Activated T-helper 17 cell treated with anti-CD3 and anti-CD28 coated beads, Interleukin-2, amount 50 U/mL, for 72 hours (primary cell): ENCODE data around the gene PLEKHM3. TPM values are rescaled to one million over a fixed set of nuclear protein-coding genes. Genes with fewer than 3 reads are reported as not detected.

ENCODE experiments used
- ATAC-seq: fragments of 150-1000 bp; cut with Tn5 transposase; replicated peaks from 2 replicates; pipeline ENCODE4 v1.10.0; 2021; ENCODE audit warnings: mild to moderate bottlenecking, moderate library complexity
- H3K27ac Mint-ChIP-seq: one replicate; pipeline ENCODE4 v1.8.0; 2022; ENCODE audit warnings: mixed read lengths
- H3K27me3 Mint-ChIP-seq: one replicate; pipeline ENCODE4 v1.8.0; 2022; ENCODE audit warnings: mixed read lengths
- H3K36me3 Mint-ChIP-seq: one replicate; pipeline ENCODE4 v1.8.0; 2022; ENCODE audit warnings: low read depth, mild to moderate bottlenecking, mixed read lengths
- H3K4me1 Mint-ChIP-seq: one replicate; pipeline ENCODE4 v1.8.0; 2022; ENCODE audit warnings: mixed read lengths
- H3K4me3 Mint-ChIP-seq: one replicate; pipeline ENCODE4 v1.8.0; 2022; ENCODE audit warnings: mild to moderate bottlenecking, mixed read lengths
- H3K9me3 Mint-ChIP-seq: one replicate; pipeline ENCODE4 v1.8.0; 2022; ENCODE audit warnings: mixed read lengths
- total RNA-seq, 2 donors: library from RNA; stranded (reverse); gene quantifications; one replicate each; pipeline ENCODE4 v1.2.3, GENCODE V29; 2022

PLEKHM3 gene
- total RNA-seq, 2 donors from 2014 or later: 3.2 to 5.3 TPM

DNA sequence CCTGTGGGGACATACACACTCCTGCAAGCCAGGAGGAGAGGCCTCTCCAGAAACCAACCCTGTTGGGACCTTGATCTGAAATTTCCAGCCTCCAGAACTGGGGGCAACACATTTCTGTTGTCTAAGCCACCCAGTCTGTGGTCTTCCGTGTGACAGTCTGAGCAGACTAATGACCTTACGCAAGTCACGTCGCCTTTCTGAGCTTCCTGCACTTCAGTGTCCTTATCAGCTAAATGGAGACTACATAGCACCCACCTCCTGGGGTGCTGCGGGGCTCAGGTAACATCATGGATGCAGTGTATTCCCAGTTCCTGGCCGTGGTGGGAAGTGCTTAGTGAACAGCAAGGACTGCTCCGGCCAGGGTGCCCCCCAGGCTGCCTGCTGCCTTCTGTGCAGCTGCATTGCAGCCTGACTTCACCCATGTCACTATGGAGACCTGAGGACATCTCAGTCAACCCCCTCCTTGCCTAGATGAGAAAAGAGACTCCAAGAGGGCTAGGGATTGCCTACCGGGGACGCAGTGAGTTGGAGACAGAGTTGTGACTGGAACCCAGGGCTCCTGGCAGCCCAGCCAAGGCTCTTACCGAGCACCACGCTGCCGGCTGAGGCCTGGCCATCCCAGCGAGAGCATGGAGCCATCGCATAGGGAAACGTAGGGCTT is 194.4 kb downstream of the PLEKHM3 start:
- Mint-ChIP-seq H3K4me1 (peaks cover 5% of the 10 kb centered on the region), H3K27ac (no peak overlapping the region), H3K36me3 (peaks cover 22% of the 10 kb centered on the region), H3K4me3 (no peak overlapping the region), H3K27me3 (no peaks in the 10 kb centered on the region), H3K9me3 (no peaks in the 10 kb centered on the region)
- no peak for ATAC-seq

DNA sequence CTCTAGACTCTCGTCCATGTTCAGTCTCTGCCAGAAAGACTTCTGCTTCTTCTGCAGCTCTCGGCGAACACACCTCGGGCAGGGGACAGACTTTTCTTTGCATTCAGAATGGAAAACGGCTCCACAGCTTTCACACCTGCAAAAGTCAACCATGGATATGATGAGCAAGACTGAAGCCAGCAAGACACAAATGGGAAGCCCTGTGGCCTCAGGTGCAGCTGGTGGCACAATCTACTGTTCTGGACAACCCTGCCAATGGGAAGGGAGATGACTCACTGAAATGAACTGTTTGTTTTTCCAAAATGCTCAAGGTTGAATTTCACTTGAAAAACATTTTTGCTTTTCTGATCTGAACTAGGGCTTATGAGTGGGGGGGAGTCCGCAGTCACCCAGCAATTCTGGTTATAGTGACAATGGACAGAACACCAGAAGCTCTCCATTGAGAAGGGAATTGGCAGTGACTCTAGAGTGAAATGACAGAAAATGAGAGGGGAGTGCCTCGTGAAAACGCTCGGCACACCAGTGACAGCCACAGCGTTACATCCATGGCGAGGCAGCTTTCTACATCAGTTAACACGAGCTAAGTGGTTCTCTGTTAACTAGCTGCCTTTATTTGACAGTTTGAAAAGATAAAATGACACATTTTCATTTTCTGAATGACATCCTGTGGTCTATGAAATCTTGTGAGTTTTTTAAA is 196.8 kb downstream of the PLEKHM3 start:
- Mint-ChIP-seq H3K27ac (no peak overlapping the region), H3K9me3 (no peaks in the 10 kb centered on the region), H3K4me1 (peaks cover 5% of the 10 kb centered on the region), H3K27me3 (no peaks in the 10 kb centered on the region), H3K36me3 (peaks cover 32% of the 10 kb centered on the region), H3K4me3 (no peak overlapping the region)
- ATAC-seq: no peak

DNA sequence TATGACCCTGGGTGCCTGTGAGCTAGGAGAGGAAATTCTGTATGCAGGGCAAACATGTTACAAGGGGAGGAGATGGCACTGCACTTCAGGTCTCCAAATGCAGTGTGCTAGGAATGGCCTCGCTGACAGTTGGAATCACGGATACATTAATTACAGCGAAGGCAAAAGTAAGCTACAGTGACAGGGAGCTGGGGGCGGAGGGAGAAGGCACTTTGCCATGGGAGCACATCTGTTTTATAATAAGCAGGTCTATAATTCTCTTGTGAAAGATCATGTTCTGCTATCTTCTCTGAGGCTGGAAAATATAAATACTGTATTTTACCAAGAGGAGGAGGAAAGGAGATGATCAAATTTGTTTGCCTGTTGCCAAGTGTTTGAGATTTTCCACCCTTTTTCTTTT is 199.3 kb downstream of the PLEKHM3 start:
- ATAC-seq: no peak
- Mint-ChIP-seq H3K27ac (no peak overlapping the region), H3K9me3 (no peaks in the 10 kb centered on the region), H3K4me3 (no peak overlapping the region), H3K36me3 (peaks cover 32% of the 10 kb centered on the region), H3K4me1 (no peaks in the 10 kb centered on the region), H3K27me3 (no peaks in the 10 kb centered on the region)

DNA sequence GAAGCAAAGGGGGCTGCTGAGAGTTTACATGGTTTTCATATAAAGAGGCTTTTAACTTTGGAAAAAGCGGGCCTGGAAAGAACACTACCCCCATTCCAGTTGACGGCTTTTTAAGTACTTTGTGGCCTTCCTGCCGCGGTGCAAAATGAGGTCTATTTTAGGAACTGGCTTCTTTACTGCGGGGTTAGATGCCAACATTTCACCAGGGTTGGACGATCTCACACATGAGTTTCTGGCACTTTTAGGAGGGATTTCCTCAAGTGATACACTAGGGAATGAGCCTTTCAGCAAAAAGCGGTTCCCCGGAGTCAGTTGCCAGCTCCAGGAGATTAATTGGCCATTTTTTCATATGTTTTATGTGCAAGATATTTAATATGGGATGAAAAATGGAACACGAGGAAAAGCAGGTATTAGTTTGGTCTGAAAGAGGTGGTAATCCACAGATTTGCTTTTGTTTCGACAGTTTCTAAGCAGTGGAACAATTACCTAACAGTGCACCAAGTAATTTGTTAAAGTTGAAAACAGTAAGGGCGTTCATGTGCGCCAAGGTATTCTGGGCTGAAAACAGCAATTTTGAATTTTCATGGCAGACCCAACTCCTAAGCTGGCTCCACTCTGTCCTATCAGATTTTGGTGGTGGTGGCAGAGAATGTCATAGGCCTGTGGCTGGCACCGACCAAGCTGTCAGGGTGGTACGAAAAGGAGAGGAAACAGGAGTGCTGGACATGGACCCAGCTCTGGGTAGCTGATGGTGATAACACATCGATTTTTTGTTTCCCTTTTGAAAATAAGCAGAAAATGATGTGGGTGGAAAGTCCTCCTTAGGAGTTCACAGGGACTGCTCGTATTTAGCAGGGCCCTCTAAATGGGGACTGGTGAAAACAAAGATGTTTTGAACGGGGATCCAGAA is 200.0 kb downstream of the PLEKHM3 start:
- H3K27me3 Mint-ChIP-seq: no peaks in the 10 kb centered on the region
- no peak overlapping the region for H3K4me3 Mint-ChIP-seq
- H3K4me1 Mint-ChIP-seq: no peaks in the 10 kb centered on the region
- no peaks in the 10 kb centered on the region for H3K9me3 Mint-ChIP-seq
- ATAC-seq: no peak
- peaks cover 32% of the 10 kb centered on the region for H3K36me3 Mint-ChIP-seq
- no peak overlapping the region for H3K27ac Mint-ChIP-seq

DNA sequence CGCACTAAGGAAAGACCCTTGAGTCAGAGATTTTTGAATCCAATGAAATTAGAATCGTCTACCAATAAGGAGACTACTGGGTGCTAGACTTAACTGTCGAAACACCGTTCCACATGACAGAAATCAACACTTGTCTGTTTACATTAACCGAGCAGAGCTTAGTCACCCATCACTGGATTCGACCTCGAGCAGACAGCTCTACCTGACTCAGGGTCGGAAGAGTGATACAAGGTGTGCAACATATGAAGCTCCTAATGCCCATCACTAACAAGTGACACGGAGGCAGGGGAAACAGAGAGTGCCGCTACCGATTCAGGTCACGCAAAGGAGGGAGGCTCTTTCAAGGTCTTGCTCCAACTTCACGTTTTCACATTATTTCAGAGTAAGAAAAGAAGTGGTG is 201.5 kb downstream of the PLEKHM3 start:
- peaks cover 32% of the 10 kb centered on the region for H3K36me3 Mint-ChIP-seq
- no peak overlapping the region for H3K4me3 Mint-ChIP-seq
- no peak overlapping the region for H3K27ac Mint-ChIP-seq
- no peak for ATAC-seq
- no peaks in the 10 kb centered on the region for H3K4me1 Mint-ChIP-seq
- no peaks in the 10 kb centered on the region for H3K9me3 Mint-ChIP-seq
- no peaks in the 10 kb centered on the region for H3K27me3 Mint-ChIP-seq

DNA sequence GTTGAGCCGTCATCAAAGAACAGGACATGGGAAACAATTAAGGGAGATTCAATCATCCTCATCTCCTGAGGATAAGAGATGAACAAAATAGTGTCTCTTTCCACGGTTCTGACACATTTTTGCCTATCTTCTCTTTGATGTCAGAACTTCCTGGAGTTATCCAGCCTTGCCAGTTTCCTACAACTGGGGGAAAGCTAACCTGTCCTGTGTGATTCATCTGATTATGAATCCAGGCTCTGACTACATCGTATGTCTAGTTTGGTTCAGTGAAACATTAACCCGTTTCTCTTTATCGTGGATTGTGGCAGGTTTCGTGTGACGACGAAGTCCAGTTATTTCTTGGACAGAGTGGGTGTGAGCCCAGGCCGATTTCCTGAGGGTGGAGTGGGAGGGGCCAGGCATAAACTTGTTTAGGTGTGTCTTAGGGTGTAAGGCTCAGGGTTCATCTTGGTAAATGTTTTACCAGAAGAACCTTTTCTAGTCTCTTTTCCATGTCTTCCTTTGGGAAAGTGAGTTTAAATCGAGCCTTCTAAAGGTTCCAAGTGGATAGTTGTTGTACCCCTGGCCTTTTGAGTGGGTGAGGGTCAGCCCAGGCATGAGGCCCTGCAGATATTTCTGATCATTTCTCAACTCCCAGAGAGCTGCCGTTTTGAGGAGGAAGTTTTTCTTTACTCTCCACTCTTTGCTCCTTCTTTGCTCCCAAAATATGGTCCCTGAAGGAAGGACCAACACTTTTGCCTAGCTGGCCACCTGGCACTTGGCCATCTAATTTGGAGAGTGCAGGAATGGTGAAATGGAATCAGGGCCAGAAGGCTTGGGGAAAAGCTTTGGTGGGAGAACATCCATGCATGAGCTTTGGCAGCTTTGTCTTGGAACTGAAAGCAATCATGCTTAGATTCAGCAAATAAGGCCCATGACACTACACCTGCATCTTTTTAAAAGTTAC is 205.2 kb downstream of the PLEKHM3 start:
- Mint-ChIP-seq H3K4me1 (no peaks in the 10 kb centered on the region), H3K4me3 (no peak overlapping the region), H3K36me3 (peaks cover 10% of the 10 kb centered on the region), H3K27ac (no peak overlapping the region), H3K27me3 (no peaks in the 10 kb centered on the region), H3K9me3 (no peaks in the 10 kb centered on the region)
- no peak for ATAC-seq

DNA sequence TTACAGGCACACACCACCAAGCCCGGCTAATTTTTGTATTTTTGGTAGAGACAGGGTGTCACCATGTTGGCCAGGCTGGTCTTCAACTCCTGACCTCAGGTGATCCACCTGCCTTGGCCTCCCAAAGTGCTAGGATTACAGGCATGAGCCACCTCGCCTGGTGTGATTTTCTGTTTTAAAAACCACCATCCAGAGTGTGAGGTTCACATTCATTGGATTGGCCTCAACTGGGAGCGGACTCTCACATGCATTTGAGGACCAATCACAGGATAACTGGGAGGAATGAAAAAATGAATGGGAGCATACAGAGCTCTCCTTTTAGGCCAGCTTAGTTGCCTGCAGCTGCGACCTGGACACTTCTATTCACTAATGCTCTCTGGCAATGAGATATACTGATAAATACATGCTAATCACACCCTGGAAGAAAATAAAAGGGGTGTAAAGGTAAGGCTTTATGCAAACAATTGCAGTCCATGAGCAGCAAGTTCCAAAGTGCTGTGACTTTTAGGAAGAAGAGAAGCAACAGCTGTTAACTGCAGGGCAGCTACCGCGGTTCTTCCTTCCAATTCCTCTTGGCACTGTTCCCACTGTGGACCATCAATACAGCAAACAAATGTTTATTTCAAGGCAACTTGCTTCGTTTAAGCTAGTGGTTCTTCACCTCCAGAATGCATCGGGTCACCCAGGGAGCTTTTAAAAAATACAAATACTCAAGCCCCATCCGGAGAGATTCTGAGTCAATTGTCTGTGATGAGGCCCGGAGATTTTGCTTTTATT is 206.1 kb downstream of the PLEKHM3 start:
- Mint-ChIP-seq H3K4me3 (no peak overlapping the region), H3K9me3 (no peaks in the 10 kb centered on the region), H3K27ac (no peak overlapping the region), H3K27me3 (no peaks in the 10 kb centered on the region), H3K4me1 (no peaks in the 10 kb centered on the region), H3K36me3 (peaks cover 6% of the 10 kb centered on the region)
- no peak for ATAC-seq

DNA sequence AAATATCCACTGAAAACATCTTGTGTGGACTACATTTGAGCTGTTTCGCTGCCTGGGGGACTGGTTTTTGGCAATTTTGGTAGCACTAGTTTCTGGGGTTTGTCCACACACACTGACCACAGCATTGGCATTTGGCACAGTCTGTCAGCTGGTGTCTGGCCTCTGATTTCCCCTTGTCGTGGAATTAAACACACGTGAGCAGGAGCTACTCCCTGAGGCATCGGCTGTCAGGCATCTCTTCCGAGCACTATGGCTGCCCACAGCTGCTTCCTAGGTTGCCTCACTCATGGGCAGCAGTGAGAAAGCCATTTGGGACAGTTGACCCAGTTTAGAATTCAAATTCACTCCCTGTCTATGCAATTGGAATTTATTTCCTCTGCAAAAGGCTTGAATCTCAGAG is 208.8 kb downstream of the PLEKHM3 start:
- H3K27ac Mint-ChIP-seq: no peak overlapping the region
- H3K4me3 Mint-ChIP-seq: no peak overlapping the region
- H3K36me3 Mint-ChIP-seq: no peaks in the 10 kb centered on the region
- H3K27me3 Mint-ChIP-seq: no peaks in the 10 kb centered on the region
- ATAC-seq: no peak
- H3K9me3 Mint-ChIP-seq: no peaks in the 10 kb centered on the region
- H3K4me1 Mint-ChIP-seq: no peaks in the 10 kb centered on the region

DNA sequence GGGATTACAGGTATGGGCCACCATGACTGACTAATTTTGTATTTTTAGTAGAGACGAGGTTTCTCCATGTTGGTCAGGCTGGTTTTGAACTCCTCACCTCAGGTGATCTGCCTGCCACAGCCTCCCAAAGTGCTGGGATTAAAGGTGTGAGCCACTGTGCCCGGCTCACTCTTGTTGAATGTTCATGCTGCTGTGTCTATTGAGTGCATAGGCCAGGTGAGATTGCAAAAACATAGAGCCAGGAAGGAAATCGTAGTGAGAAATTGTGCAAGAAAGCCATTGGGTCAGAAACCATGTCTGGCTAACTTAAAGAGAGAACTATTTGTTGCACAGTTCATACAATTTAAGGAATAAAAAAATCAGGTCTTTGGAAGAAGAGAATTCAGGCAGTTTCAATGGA is 210.1 kb downstream of the PLEKHM3 start:
- Mint-ChIP-seq H3K27ac (no peak overlapping the region), H3K4me3 (no peak overlapping the region), H3K4me1 (no peaks in the 10 kb centered on the region), H3K27me3 (no peaks in the 10 kb centered on the region), H3K36me3 (no peaks in the 10 kb centered on the region), H3K9me3 (no peaks in the 10 kb centered on the region)
- no peak for ATAC-seq

DNA sequence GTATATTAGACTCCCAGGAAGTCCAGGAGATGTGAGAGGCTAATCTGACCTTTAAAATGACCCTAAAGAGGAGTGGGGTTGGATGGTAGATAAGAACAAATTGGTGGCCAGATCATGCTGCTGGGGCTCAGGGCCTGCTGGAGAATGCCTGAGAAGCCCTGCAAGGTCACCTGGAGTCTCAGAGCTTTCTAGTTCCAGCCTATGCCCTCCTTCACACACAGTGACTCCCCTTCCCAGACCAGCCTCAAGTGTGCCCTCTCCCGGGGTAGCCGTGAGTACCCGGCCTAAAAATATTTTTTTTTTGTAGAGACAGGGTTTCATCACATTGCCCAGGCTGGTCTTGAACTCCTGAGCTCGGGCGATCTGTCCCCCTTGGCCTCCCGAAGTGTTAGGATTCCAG is 211.4 kb downstream of the PLEKHM3 start:
- Mint-ChIP-seq H3K4me3 (no peak overlapping the region), H3K27ac (no peak overlapping the region), H3K9me3 (no peaks in the 10 kb centered on the region), H3K36me3 (no peaks in the 10 kb centered on the region), H3K27me3 (peaks cover 3% of the 10 kb centered on the region), H3K4me1 (no peaks in the 10 kb centered on the region)
- ATAC-seq: no peak

DNA sequence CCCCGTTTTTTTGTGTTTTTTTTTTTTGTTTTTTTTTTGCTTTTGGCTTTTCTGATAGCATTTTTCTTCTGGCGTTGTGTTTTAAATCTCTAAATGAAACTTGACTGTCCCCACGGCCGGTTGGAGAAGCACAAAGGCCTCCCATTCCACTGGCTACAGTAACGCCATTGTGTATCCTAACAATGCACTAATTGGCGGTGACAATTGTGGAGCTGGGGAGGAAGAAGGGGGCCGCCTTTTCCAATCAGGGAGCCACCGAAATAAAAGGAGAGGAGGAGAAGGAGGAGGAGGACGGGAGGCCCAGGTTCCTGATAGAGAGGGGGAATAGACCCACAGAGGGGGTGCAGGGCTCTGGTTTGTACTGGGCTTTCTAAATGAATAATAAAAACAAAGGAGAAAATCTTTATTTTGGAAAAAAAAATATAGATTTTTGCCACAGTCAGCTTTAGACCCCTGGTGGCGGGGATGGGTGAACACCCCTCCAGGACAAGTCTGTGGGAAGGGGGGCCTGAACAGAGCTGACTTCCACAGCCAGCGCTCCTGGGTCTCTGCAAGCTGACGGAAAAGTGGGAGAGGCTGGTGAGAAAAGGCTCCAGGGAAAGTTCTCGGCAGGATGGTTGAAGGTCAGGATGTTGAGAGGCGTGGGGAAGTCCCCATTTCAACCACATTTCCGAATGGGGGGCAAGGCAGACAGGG is 212.0 kb downstream of the PLEKHM3 start:
- ATAC-seq: no peak
- H3K4me1 Mint-ChIP-seq: no peaks in the 10 kb centered on the region
- peaks cover 5% of the 10 kb centered on the region for H3K27me3 Mint-ChIP-seq
- no peaks in the 10 kb centered on the region for H3K36me3 Mint-ChIP-seq
- H3K27ac Mint-ChIP-seq: no peak overlapping the region
- H3K4me3 Mint-ChIP-seq: no peak overlapping the region
- no peaks in the 10 kb centered on the region for H3K9me3 Mint-ChIP-seq

DNA sequence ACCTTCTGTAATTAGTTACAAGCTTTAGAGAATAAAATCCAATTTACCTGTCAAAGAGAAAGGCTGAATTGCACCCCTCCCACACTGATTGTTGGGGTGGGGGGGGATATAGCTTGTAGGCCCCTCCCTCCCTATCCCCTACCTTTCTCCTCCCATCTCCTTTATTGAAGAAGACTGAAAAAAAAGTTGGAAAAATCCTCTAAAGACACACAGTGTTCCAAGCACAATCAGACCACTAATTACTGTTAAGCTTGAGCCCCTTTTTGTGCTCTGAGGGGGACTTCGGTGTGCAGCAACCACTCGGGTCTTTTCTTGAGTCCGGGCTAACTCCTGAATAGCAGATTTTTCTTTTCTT is 212.6 kb downstream of the PLEKHM3 start:
- Mint-ChIP-seq H3K36me3 (no peaks in the 10 kb centered on the region), H3K4me3 (no peak overlapping the region), H3K27me3 (peaks cover 5% of the 10 kb centered on the region), H3K9me3 (no peaks in the 10 kb centered on the region), H3K27ac (no peak overlapping the region), H3K4me1 (peaks cover under 1% of the 10 kb centered on the region)
- no peak for ATAC-seq

DNA sequence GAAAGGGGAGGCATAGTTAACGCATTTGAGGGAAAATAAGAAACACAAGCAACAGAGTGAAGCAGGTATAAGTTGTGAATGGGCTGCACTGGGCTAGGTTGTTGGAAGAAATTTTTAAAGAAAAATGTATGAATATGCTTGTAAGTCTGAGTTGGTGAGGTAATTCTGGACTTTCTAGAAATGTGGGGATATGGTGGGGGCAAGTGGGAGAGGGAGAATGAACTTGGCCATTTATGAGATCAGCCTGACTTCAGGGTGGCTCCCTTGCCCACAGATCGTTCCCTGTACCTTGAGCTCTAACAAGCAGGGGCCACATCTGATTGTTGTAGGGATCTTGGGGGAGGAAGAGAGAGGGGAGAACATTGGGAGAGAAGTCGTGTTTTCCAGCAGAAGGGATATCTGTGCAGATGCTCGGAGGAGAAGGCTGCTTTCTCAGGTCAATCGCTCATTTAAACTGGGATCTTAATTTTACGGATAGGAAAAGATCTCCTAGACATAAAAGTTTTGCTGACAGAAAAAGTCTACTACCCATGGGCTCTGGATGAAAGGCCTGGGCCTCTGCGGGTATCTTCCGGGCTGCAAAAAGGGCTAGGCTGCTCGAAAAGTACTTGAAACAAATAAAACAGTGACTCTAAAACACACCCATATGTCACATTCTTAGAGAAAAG is 213.1 kb downstream of the PLEKHM3 start:
- Mint-ChIP-seq H3K4me3 (no peak overlapping the region), H3K27me3 (peaks cover 9% of the 10 kb centered on the region), H3K4me1 (peaks cover 4% of the 10 kb centered on the region), H3K9me3 (no peaks in the 10 kb centered on the region), H3K36me3 (no peaks in the 10 kb centered on the region), H3K27ac (no peak overlapping the region)
- no peak for ATAC-seq
